Lower lobe of right lung (tissue), 2 donors: ENCODE data around the gene ABCA1. TPM values are rescaled to one million over a fixed set of nuclear protein-coding genes. Genes with fewer than 3 reads are reported as not detected.

Source experiments
- ATAC-seq, 2 donors: fragments of 200-7000 bp; cut with Tn5 transposase; one replicate each; pipeline ENCODE4 v1.9.1; 2020 to 2022; ENCODE audit warnings: mild to moderate bottlenecking in 2 of 2, moderate library complexity in 2 of 2
- DNase-seq: peaks from one replicate; pipeline ENCODE4 v3.0.0-alpha.2; 2020
- H3K27ac ChIP-seq: fragments of 200-600 bp; one replicate; pipeline ENCODE4 v1.8.0; 2022
- H3K27me3 ChIP-seq: fragments of 200-600 bp; one replicate; pipeline ENCODE4 v1.8.0; 2022; ENCODE audit warnings: low read depth
- H3K36me3 ChIP-seq: fragments of 200-600 bp; one replicate; pipeline ENCODE4 v1.8.0; 2022; ENCODE audit warnings: mild to moderate bottlenecking
- H3K4me1 ChIP-seq: fragments of 200-600 bp; one replicate; pipeline ENCODE4 v1.8.0; 2022
- H3K4me3 ChIP-seq: fragments of 200-600 bp; one replicate; pipeline ENCODE4 v1.8.0; 2022; ENCODE audit warnings: mild to moderate bottlenecking
- H3K9me3 ChIP-seq: fragments of 200-600 bp; one replicate; pipeline ENCODE4 v1.8.0; 2022
- intact Hi-C: fragments of 100-400 bp; cut with DNase I; formaldehyde crosslinking; loops from one replicate; pipeline ENCODE4 v1.11.0; 2022
- total RNA-seq: library from RNA; stranded (reverse); fragmentation: NEBNext Ultra II Directional; extraction: Animal tissue kit (Norgen Biotek cat#: 25700); gene quantifications from one replicate; pipeline ENCODE4 v1.2.1, GENCODE V29; 2021
- TF ChIP-seq, protein P1 (sequence below): fragments of 200-600 bp; IDR thresholded peaks from one replicate; pipeline ENCODE4 v1.8.0; 2022; ENCODE audit warnings: antibody characterized with exemption, mild to moderate bottlenecking
- donor health status: DM: no; HTN: yes; CAD: no; lungs with severe emphysema.

Gene ABCA1
- total RNA-seq, 1 donor from 2014 or later: 46.8 TPM

DNA sequence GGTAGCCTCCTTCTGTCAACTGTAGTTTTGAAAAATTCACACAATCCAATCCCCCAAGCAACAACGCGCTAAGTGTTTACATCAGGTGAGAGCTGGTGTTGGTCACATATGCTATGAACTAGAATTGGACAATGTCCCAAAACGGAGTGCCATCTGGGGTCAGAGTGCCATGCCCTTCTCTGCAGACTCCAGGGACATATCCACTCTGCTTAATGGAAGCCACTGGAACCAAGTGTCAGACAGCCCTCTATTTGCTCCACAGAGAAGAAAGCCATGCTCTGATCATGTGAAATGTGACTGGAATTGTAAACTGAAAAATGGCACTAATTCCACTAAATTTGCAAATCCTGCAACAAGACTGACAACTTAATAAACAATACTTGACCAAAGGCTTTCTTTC is 12.2 kb downstream of the ABCA1 start:
- DNase-seq (no peak), ATAC-seq (no peak)
- H3K4me1 ChIP-seq: peaks cover 49% of the 10 kb centered on the region
- H3K27ac ChIP-seq: no peak overlapping the region
- H3K9me3 ChIP-seq: no peaks in the 10 kb centered on the region
- no peaks in the 10 kb centered on the region for H3K27me3 ChIP-seq
- no peak overlapping the region for H3K4me3 ChIP-seq
- H3K36me3 ChIP-seq: no peaks in the 10 kb centered on the region
- intact Hi-C loops: no loop called here
- TF ChIP-seq, protein P1, sequence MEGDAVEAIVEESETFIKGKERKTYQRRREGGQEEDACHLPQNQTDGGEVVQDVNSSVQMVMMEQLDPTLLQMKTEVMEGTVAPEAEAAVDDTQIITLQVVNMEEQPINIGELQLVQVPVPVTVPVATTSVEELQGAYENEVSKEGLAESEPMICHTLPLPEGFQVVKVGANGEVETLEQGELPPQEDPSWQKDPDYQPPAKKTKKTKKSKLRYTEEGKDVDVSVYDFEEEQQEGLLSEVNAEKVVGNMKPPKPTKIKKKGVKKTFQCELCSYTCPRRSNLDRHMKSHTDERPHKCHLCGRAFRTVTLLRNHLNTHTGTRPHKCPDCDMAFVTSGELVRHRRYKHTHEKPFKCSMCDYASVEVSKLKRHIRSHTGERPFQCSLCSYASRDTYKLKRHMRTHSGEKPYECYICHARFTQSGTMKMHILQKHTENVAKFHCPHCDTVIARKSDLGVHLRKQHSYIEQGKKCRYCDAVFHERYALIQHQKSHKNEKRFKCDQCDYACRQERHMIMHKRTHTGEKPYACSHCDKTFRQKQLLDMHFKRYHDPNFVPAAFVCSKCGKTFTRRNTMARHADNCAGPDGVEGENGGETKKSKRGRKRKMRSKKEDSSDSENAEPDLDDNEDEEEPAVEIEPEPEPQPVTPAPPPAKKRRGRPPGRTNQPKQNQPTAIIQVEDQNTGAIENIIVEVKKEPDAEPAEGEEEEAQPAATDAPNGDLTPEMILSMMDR: no peak

DNA sequence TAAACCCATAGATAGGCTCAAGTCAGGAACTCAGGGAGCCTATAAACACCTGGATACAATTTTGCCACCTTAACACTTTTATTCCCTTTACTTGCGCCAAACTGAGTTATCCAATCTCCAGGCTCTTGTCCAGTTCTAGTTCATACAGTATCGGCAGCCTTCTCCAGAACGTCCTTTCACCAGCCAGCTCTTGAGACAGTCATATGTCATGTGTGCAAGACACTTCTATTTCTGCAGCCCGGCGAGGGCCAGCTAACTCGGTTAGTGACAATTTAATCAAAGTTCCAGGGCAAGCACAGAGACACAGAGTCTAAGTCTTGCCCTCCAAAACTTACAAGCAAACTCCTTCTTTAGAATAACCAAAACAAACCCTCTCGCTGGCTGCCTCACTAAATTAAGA is 12.9 kb downstream of the ABCA1 start:
- intact Hi-C loops: no loop called here
- H3K4me1 ChIP-seq: peaks cover 53% of the 10 kb centered on the region
- H3K27me3 ChIP-seq: no peaks in the 10 kb centered on the region
- TF ChIP-seq, protein P1: no peak
- H3K27ac ChIP-seq: no peak overlapping the region
- no peak overlapping the region for H3K4me3 ChIP-seq
- DNase-seq (no peak), ATAC-seq (peak in 1 of 2 donors; percentile 65)
- H3K36me3 ChIP-seq: no peaks in the 10 kb centered on the region
- H3K9me3 ChIP-seq: no peaks in the 10 kb centered on the region

DNA sequence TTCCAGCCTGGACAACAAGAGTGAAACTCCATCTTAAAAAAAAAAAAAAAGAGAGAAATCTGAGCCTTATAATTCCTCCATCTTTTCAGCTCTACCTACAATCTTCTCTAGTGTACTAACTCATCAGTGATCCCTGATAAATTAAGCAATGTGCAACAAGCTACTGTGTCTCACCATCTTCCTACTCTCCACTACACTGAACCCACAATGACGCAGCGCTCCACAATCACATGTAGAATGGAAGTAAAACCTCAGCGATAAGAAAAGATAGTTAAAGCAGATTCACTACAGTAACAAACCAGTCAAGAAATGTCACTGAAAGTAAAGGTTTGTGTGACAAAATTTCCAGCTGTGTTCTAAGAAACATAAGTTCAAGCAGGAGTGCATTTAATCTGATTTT is 13.5 kb downstream of the ABCA1 start:
- H3K27ac ChIP-seq: no peak overlapping the region
- peak; percentile 45 for DNase-seq

DNA sequence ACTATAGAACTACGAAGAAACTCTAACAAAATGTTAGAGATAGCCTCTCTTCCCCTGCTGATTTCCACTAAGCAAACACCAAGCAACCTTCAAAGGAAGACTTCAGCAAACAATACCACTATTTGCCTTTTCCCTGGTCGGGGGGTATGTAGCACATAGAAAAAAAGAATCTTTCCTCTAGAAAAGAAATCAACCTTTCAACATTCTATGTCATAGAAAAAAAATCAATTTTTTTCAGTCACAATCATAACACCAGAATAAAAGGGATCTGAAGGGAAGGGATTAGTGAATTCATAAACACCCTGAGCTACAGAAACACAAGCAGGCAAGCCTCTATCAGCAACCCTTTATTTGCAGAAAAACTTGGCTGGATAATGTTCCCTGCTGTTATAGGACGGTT is 15.3 kb downstream of the ABCA1 start:
- Histone ChIP-seq H3K27ac (no peak overlapping the region), H3K9me3 (no peaks in the 10 kb centered on the region), H3K4me1 (peaks cover 60% of the 10 kb centered on the region), H3K27me3 (no peaks in the 10 kb centered on the region), H3K36me3 (no peaks in the 10 kb centered on the region), H3K4me3 (no peak overlapping the region)
- DNase-seq: no peak
- no peak for ATAC-seq
- TF ChIP-seq, protein P1: no peak
- intact Hi-C loops: no loop called here

More for the DNA sequence above, 13.5 kb downstream of the ABCA1 start:
- TF ChIP-seq, protein P1: no peak
- H3K4me3 ChIP-seq: no peak overlapping the region
- H3K4me1 ChIP-seq: peaks cover 53% of the 10 kb centered on the region
- intact Hi-C loops: no loop called here
- no peaks in the 10 kb centered on the region for H3K36me3 ChIP-seq
- H3K9me3 ChIP-seq: no peaks in the 10 kb centered on the region
- peak; percentile 49 to 51 for ATAC-seq
- no peaks in the 10 kb centered on the region for H3K27me3 ChIP-seq

DNA sequence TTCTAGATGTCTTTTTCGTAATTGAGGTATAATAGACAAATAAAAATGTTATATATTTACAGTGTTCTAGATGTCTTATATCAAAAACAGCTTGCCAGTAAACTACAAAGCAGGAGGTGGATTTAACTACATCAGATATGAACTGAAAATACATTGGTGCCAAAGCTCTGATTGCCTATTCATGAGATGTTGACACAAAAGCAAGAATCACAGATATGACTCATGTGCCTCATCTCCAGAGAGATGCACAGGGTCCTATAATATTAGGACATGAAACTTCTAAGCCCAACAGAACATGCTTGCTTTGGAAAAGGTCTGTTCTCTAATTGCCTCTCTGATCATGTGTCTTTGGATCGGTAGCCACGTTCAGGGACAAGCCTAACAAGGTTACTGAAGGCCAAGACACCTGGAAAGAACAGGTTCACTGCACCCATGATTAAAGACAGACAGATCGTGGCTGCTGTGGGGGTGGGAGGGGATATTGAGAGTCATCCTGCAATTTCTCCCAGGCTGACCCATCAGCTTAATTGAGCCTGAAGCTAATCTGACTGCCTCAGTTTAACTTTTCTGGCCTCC is 16.8 kb downstream of the ABCA1 start:
- H3K27me3 ChIP-seq: no peaks in the 10 kb centered on the region
- H3K4me3 ChIP-seq: no peak overlapping the region
- H3K4me1 ChIP-seq: peaks cover 73% of the 10 kb centered on the region
- H3K27ac ChIP-seq: no peak overlapping the region
- H3K9me3 ChIP-seq: no peaks in the 10 kb centered on the region
- intact Hi-C loops: no loop called here
- H3K36me3 ChIP-seq: no peaks in the 10 kb centered on the region
- TF ChIP-seq, protein P1: no peak
- DNase-seq (no peak), ATAC-seq (no peak)
